ENCODE results near the gene AKT1S1.

DNA sequence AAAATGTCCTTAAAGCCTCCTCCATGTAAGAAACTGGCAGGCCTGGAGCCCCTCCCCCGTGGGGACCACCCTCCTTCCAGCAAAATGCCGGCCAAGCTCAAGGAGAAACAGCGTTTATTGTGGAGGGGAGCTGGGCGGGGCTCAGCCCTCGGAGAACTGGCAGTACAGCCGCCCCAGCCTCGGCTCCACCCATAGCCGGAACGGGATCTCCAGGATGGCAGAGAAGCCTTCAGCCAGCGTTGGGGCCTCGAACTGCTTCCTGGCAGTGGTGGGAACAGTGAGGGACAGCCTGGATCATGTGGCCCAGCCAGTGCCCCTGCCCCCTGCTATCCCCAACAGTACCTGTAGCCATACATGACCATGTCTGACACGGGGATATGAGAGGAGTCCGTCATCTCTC lies 16.0 kb downstream of the AKT1S1 start:
- TF ChIP-seq, protein P1, sequence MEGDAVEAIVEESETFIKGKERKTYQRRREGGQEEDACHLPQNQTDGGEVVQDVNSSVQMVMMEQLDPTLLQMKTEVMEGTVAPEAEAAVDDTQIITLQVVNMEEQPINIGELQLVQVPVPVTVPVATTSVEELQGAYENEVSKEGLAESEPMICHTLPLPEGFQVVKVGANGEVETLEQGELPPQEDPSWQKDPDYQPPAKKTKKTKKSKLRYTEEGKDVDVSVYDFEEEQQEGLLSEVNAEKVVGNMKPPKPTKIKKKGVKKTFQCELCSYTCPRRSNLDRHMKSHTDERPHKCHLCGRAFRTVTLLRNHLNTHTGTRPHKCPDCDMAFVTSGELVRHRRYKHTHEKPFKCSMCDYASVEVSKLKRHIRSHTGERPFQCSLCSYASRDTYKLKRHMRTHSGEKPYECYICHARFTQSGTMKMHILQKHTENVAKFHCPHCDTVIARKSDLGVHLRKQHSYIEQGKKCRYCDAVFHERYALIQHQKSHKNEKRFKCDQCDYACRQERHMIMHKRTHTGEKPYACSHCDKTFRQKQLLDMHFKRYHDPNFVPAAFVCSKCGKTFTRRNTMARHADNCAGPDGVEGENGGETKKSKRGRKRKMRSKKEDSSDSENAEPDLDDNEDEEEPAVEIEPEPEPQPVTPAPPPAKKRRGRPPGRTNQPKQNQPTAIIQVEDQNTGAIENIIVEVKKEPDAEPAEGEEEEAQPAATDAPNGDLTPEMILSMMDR (IDR thresholded peaks at IDR 0.05), result no peak
- no peak for TF ChIP-seq POLR2AphosphoS5 (IDR thresholded peaks at IDR 0.05)
- TF ChIP-seq POLR2A (IDR thresholded peaks at IDR 0.05), result no peak
- TF ChIP-seq EP300 (IDR thresholded peaks at IDR 0.05), result no peak
